BLaER1 (cell line): ENCODE measurements around the gene OR4D11.
"Not testable (repeated sequence)": the region's sequence is repeated elsewhere in the genome, so short reads cannot be mapped to it uniquely, and the experiment has no call there.

ENCODE experiments used
- H3K27ac ChIP-seq: shearing (Covaris generic); formaldehyde crosslinking; 2 replicates; pipeline ENCODE4 v1.8.1; 2022
- H3K27me3 ChIP-seq: shearing (Covaris generic); formaldehyde crosslinking; 2 replicates; pipeline ENCODE4 v1.8.1; 2022
- H3K36me3 ChIP-seq: shearing (Covaris generic); formaldehyde crosslinking; 2 replicates; pipeline ENCODE4 v1.8.1; 2022
- H3K4me1 ChIP-seq: shearing (Covaris generic); formaldehyde crosslinking; 2 replicates; pipeline ENCODE4 v1.8.1; 2022
- H3K4me2 ChIP-seq: shearing (Covaris generic); formaldehyde crosslinking; 2 replicates; pipeline ENCODE4 v1.8.1; 2022
- H3K4me3 ChIP-seq: shearing (Covaris generic); formaldehyde crosslinking; 2 replicates; pipeline ENCODE4 v1.8.1; 2022
- H3K9ac ChIP-seq: shearing (Covaris generic); formaldehyde crosslinking; 2 replicates; pipeline ENCODE4 v1.8.1; 2022
- H3K9me3 ChIP-seq: shearing (Covaris generic); formaldehyde crosslinking; 2 replicates; pipeline ENCODE4 v1.8.1; 2022
- H4K20me1 ChIP-seq: shearing (Covaris generic); formaldehyde crosslinking; 2 replicates; pipeline ENCODE4 v1.8.1; 2022
- Cebpa-rat ChIP-seq: shearing (Covaris generic); IDR thresholded peaks from 2 replicates; pipeline ENCODE4 v1.8.1; 2022

Gene OR4D11

GRCh38 chr11:59511675-59512074 lies 8.3 kb downstream of the OR4D11 start:
- Histone ChIP-seq H3K9ac (no peak overlapping the region), H3K4me3 (no peak overlapping the region), H3K27ac (no peak overlapping the region), H3K9me3 (no peaks in the 10 kb centered on the region), H3K4me1 (peaks cover 33% of the 10 kb centered on the region), H3K36me3 (no peaks in the 10 kb centered on the region), H3K4me2 (peak overlapping the region; percentile 80), H3K27me3 (no peaks in the 10 kb centered on the region), H4K20me1 (no peaks in the 10 kb centered on the region)
- TF ChIP-seq Cebpa-rat: no peak

GRCh38 chr11:59520139-59520538 lies 16.8 kb downstream of the OR4D11 start:
- H3K27ac ChIP-seq: not testable (repeated sequence)

GRCh38 chr11:59520741-59521140 lies 17.4 kb downstream of the OR4D11 start:
- Histone ChIP-seq H3K4me3 (no peak overlapping the region), H3K36me3 (no peaks in the 10 kb centered on the region), H3K9me3 (no peaks in the 10 kb centered on the region), H3K27ac (no peak overlapping the region), H3K4me1 (peaks cover 69% of the 10 kb centered on the region), H3K4me2 (peak overlapping the region; percentile 75), H3K9ac (no peak overlapping the region), H3K27me3 (no peaks in the 10 kb centered on the region), H4K20me1 (no peaks in the 10 kb centered on the region)
- TF ChIP-seq Cebpa-rat: no peak

More at GRCh38 chr11:59520139-59520538, 16.8 kb downstream of the OR4D11 start:
- H3K36me3 ChIP-seq, H3K9ac ChIP-seq, H3K4me3 ChIP-seq, H3K27me3 ChIP-seq, H4K20me1 ChIP-seq, H3K9me3 ChIP-seq: not testable (repeated sequence)
- peaks cover 69% of the 10 kb centered on the region for H3K4me1 ChIP-seq
- peak overlapping the region; percentile 75 for H3K4me2 ChIP-seq

GRCh38 chr11:59523541-59523940 lies 20.2 kb downstream of the OR4D11 start:
- no peaks in the 10 kb centered on the region for H3K27me3 ChIP-seq
- no peaks in the 10 kb centered on the region for H4K20me1 ChIP-seq
- H3K4me3 ChIP-seq: no peak overlapping the region
- no peaks in the 10 kb centered on the region for H3K36me3 ChIP-seq
- no peak overlapping the region for H3K9ac ChIP-seq
- H3K27ac ChIP-seq: no peak overlapping the region
- H3K4me1 ChIP-seq: peaks cover 56% of the 10 kb centered on the region
- no peaks in the 10 kb centered on the region for H3K9me3 ChIP-seq
- H3K4me2 ChIP-seq: peak overlapping the region; percentile 33
- TF ChIP-seq Cebpa-rat: no peak

- Histone ChIP-seq H3K36me3 (no peaks in the 10 kb centered on the region), H3K4me1 (peaks cover 9% of the 10 kb centered on the region), H3K9me3 (no peaks in the 10 kb centered on the region), H3K27me3 (no peaks in the 10 kb centered on the region), H4K20me1 (no peaks in the 10 kb centered on the region), H3K9ac (no peak overlapping the region), H3K4me2 (no peak overlapping the region), H3K27ac (no peak overlapping the region), H3K4me3 (no peak overlapping the region)
- no peak for TF ChIP-seq Cebpa-rat
Observed at GRCh38 chr11:59528711-59529110, 25.3 kb downstream of the OR4D11 start.

- H3K27ac ChIP-seq: no peak overlapping the region
- no peak overlapping the region for H3K4me2 ChIP-seq
- no peaks in the 10 kb centered on the region for H3K27me3 ChIP-seq
- no peak overlapping the region for H3K9ac ChIP-seq
- no peak for TF ChIP-seq Cebpa-rat
- H3K9me3 ChIP-seq: no peaks in the 10 kb centered on the region
- H3K4me1 ChIP-seq: peaks cover 6% of the 10 kb centered on the region
- H4K20me1 ChIP-seq: no peaks in the 10 kb centered on the region
- no peak overlapping the region for H3K4me3 ChIP-seq
- H3K36me3 ChIP-seq: no peaks in the 10 kb centered on the region
Observed at GRCh38 chr11:59532620-59533019, 29.2 kb downstream of the OR4D11 start.

- no peaks in the 10 kb centered on the region for H3K27me3 ChIP-seq
Observed at GRCh38 chr11:59534676-59535075, 31.3 kb downstream of the OR4D11 start.

GRCh38 chr11:59542142-59542810 lies 38.9 kb downstream of the OR4D11 start:
- H3K9ac ChIP-seq: no peak overlapping the region
- H3K27ac ChIP-seq: no peak overlapping the region
- no peak overlapping the region for H3K4me3 ChIP-seq
- no peak for TF ChIP-seq Cebpa-rat
- no peaks in the 10 kb centered on the region for H3K36me3 ChIP-seq
- no peak overlapping the region for H3K4me2 ChIP-seq
- no peaks in the 10 kb centered on the region for H3K9me3 ChIP-seq
- no peaks in the 10 kb centered on the region for H4K20me1 ChIP-seq
- no peaks in the 10 kb centered on the region for H3K27me3 ChIP-seq
- H3K4me1 ChIP-seq: peaks cover 6% of the 10 kb centered on the region; the same call in 1 of the 2 replicates

More at GRCh38 chr11:59534676-59535075, 31.3 kb downstream of the OR4D11 start:
- no peaks in the 10 kb centered on the region for H4K20me1 ChIP-seq
- no peak overlapping the region for H3K4me3 ChIP-seq
- no peak for TF ChIP-seq Cebpa-rat
- no peaks in the 10 kb centered on the region for H3K36me3 ChIP-seq
- no peak overlapping the region for H3K4me2 ChIP-seq
- no peak overlapping the region for H3K9ac ChIP-seq
- peaks cover 11% of the 10 kb centered on the region for H3K4me1 ChIP-seq
- H3K9me3 ChIP-seq: no peaks in the 10 kb centered on the region
- no peak overlapping the region for H3K27ac ChIP-seq

GRCh38 chr11:59543713-59544112 lies 40.3 kb downstream of the OR4D11 start:
- H3K9ac ChIP-seq, H3K27ac ChIP-seq, H3K36me3 ChIP-seq, H3K4me1 ChIP-seq, H3K4me2 ChIP-seq, H3K27me3 ChIP-seq, H3K4me3 ChIP-seq, H4K20me1 ChIP-seq, H3K9me3 ChIP-seq: not testable (repeated sequence)

GRCh38 chr11:59544869-59545178 lies 41.4 kb downstream of the OR4D11 start:
- Histone ChIP-seq H3K4me2 (no peak overlapping the region), H3K9me3 (no peaks in the 10 kb centered on the region), H3K27me3 (no peaks in the 10 kb centered on the region), H3K27ac (no peak overlapping the region), H3K4me1 (peaks cover 12% of the 10 kb centered on the region), H3K4me3 (no peak overlapping the region), H3K9ac (no peak overlapping the region), H3K36me3 (no peaks in the 10 kb centered on the region), H4K20me1 (no peaks in the 10 kb centered on the region)
- TF ChIP-seq Cebpa-rat: no peak
